Endothelial cell of umbilical vein (primary cell): ENCODE results near the gene MVB12B.

Experiments
- MAX ChIP-seq: IDR thresholded peaks from 2 replicates; pipeline ENCODE4 v1.6.1; 2011; ENCODE audit not compliant: insufficient read depth, insufficient read length
- MYC ChIP-seq: IDR thresholded peaks from one replicate; pipeline ENCODE4 v1.6.1; 2011; ENCODE audit warnings: mild to moderate bottlenecking, low read depth, low read length
- POLR2A ChIP-seq: IDR thresholded peaks from 2 replicates; pipeline ENCODE4 v1.6.1; 2012; ENCODE audit warnings: low read depth, mild to moderate bottlenecking, control low read depth, low read length
- POLR2AphosphoS5 ChIP-seq: IDR thresholded peaks from 2 replicates; pipeline ENCODE4 v1.6.1; 2012; ENCODE audit warnings: low read depth, mild to moderate bottlenecking, control low read depth, low read length, moderate library complexity; ENCODE audit not compliant: insufficient read depth
- TF ChIP-seq, protein P1 (sequence below), 2 donors: IDR thresholded peaks; 1 replicate in 1 of 2; 2 replicates in 1 of 2; pipeline ENCODE4 v1.5.1; 2011; ENCODE audit warnings: low read length in 2 of 2, mild to moderate bottlenecking in 2 of 2, moderate library complexity in 2 of 2, control low read depth in 1 of 2, inconsistent platforms in 1 of 2, low read depth in 1 of 2; ENCODE audit not compliant: insufficient read depth in 1 of 2; ENCODE audit errors: extremely low read depth in 1 of 2

GRCh38 chr9:126303488-126303887 is 23.1 kb upstream of the MVB12B start:
- TF ChIP-seq, protein P1, sequence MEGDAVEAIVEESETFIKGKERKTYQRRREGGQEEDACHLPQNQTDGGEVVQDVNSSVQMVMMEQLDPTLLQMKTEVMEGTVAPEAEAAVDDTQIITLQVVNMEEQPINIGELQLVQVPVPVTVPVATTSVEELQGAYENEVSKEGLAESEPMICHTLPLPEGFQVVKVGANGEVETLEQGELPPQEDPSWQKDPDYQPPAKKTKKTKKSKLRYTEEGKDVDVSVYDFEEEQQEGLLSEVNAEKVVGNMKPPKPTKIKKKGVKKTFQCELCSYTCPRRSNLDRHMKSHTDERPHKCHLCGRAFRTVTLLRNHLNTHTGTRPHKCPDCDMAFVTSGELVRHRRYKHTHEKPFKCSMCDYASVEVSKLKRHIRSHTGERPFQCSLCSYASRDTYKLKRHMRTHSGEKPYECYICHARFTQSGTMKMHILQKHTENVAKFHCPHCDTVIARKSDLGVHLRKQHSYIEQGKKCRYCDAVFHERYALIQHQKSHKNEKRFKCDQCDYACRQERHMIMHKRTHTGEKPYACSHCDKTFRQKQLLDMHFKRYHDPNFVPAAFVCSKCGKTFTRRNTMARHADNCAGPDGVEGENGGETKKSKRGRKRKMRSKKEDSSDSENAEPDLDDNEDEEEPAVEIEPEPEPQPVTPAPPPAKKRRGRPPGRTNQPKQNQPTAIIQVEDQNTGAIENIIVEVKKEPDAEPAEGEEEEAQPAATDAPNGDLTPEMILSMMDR (IDR thresholded peaks at IDR 0.05; ENCODE audit: extremely low read depth in 1 of 2, insufficient read depth in 1 of 2, low read depth in 1 of 2, low read length in 2 of 2), result no peak
- no peak for TF ChIP-seq MAX
- TF ChIP-seq POLR2A, result no peak
- TF ChIP-seq POLR2AphosphoS5, result no peak
- TF ChIP-seq MYC, result no peak
